Left forelimb (tissue), 1 donor: Measurements from ENCODE around the gene TAS1R2.

ENCODE experiments used
- DNase-seq: peaks from one replicate; pipeline ENCODE4 v3.0.0-alpha.2; 2018; ENCODE audit warnings: low spot score

TAS1R2 gene

DNA sequence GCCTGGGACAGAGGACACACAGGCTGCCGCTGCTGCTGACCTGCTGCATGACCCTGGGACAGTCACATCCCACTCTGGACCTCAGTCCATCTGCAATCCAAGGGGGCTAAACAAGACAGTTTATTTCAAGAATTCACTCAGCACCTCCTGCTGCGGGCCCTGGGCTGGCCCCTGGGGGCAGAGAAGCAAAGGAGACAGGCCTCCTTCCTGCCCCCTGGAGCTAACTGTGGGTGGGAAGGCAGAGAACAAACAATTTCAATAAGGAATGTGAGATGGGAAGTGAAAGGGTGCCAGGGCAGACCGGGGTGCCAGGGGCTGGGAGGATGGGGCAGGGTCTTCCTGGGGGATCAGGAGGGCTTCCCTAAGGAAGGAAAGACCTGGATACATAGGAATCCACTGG is 60.0 kb downstream of the TAS1R2 start:
- DNase-seq, result no peak

DNA sequence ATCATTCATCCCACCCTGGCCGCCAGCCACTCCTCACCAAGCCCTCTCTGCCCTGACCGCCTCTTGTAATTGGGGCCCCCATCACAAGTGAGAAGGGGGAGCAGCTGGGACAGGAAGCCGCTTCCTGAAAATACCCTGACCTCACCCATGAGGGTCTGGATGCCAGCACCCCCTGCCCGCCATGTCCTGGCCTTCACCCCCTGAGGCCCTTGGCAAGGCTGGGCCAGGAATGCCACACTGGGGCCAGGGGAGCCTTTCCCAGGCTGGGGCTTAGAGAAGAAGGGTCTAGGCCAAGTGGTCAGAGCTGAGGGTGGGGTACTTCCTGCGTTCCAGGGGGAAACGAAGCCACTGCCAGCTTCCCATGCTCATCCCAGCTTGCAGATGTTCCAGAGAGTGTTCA is 60.5 kb downstream of the TAS1R2 start:
- no peak for DNase-seq

DNA sequence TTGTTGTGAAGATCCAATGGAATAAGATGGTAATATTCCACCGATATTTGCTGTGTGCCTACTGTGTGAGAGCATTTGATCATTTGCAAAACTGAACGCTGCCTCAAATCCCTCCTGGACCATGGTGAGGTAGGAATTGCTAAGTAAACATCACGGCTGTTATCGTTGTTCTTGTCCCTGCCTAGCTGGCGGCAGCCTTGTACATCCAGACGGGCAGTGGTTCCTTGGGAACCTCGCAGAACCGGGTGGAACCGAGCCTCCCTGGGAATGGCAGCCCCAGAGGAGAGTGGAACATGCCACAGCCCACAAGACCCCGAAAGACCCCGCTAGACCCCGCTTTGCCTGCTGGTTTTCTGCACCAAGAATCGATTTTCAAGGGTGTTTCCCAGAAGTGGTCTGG is 60.9 kb downstream of the TAS1R2 start:
- no peak for DNase-seq

DNA sequence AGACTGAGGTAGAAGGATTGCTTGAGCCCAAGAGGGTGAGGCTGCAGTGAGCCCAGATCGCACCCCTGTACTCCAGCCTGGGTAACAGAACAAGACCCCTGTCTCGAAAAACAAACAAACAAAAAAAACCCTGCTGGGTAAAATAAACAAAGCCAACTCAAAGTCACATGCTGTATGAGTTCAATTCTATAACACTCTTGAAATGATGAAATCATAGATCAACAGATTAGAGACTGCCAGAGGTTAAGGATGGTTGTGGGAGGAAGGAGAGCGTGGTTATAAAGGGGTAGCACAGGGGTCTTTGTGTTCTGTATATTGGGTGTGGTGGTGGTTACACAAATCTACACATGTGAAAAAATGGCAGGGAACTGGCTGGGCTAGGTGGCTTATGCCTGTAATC is 62.5 kb downstream of the TAS1R2 start:
- DNase-seq, result no peak

DNA sequence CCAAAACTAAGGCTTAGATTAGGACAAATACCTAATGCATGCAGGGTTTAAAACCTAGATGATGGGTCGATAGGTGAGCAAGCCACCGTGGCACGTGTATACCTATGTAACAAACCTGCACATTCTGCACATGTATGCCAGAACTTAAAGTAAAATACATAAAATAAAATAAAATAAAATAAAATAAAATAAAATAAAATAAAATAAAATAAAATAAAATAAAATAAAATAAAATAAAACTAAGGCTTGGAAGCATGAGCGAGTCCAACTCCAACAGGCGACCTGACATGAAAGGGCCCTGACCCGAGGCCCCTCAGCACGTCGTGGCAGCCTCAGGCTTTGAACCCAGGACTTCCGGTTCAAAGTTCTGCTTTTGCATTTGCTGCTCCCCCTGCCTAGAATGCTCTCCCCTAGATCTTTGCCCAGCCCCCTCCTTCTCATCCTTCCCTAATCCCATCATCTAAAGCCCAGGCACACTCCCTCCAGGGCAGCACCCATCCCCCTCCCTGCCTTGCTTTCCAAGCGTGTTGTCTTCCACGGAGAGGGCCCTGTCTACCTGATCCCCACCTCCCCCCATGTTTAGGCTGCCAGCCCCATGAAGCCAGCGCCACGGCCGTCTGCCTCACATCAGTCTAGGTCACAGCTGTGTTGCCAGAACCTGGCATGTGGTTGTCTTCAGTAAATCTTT is 64.3 kb downstream of the TAS1R2 start:
- DNase-seq, result no peak

DNA sequence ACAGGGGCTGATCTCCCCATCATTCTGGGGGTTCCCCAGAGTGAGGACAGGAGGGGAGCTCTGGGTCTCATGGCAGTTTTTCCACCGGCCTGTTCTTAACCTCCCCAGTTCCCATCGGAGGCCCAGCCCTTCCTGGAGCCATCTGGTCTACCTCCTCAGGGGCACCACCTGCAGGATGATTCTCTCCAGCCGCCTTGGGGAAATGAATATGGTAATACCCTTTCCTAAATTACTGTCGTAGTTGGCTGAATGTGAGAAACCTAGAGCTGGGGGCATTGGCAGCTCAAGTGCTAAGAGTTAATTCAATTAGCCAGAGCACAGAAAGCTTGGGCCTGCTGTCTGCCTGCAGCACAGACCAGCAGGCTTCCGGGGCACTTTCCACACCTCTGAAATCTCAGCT is 64.9 kb downstream of the TAS1R2 start:
- no peak for DNase-seq

DNA sequence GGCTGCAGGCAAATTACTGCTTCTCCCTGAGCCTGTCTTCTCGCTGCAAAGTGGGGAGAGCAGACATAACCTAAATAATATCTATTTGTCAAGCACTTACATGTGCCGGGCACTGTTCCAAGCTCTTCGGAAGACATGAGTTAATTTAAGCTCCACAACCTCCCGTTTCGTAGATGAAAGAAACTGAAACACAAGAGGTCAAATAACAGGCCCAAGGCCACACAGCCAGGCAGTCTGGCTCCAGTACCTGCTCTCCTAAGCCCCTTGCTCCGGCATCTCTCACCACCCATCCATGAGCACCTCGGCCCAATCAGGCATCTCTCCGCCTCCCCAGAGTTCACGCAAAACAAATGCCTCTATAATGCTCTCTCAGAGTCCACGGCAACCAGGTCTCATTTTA is 65.4 kb downstream of the TAS1R2 start:
- DNase-seq, result no peak

DNA sequence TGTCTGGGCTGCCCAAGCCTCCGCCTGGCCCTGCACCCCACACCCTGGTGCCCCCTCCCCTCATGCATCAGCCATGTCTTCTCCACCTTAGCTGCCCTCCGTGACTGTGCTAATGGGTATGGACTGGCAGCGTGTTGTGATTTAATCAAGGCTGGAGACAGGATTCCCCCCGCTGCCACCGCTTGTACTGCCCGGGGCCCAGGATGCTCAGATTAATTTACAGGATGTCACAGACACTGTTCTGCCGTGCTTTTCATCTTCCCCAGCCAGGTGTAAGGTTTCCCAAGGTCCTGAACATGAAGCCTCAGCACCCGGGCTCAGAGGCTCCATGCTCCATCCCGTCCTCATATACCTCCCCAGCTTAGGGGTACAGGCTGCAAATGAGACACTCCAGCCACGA is 66.3 kb downstream of the TAS1R2 start:
- no peak for DNase-seq

DNA sequence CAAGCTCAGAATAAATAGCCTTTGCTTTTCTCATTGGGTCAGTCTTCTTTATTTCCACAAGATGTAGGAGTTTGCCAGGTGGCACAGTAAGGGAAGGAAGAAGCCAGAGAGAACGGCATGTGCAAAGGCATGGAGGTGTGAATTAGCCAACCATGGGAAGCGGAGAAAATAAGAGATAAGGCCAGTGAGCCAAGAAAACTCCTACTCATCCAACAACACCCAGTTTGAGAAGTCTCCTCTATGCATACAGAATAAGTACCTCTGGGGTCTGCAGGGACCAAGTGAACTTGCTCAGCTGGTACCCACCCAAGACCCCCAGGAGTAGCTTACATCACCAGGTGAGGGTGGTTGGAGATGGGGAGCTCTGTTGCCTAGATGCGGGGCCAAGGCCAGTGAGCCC is 66.7 kb downstream of the TAS1R2 start:
- no peak for DNase-seq
